GM19239 (cell line): Measurements from ENCODE around the gene MAP4K3.
A peak's percentile ranks its signal among the peaks of the same experiment; 100 is the strongest.
"Not testable (repeated sequence)": the region's sequence is repeated elsewhere in the genome, so short reads cannot be mapped to it uniquely, and the experiment has no call there.

Experiments
- DNase-seq: peaks from one replicate; pipeline ENCODE4 v3.0.0; 2011; ENCODE audit warnings: low spot score; ENCODE audit not compliant: insufficient read length
- FAIRE-seq: peaks from 2 replicates; lab custom pipeline; 2011; peaks lifted over from hg19 to GRCh38; lab: Jason Lieb, UNC

The MAP4K3 gene

DNA sequence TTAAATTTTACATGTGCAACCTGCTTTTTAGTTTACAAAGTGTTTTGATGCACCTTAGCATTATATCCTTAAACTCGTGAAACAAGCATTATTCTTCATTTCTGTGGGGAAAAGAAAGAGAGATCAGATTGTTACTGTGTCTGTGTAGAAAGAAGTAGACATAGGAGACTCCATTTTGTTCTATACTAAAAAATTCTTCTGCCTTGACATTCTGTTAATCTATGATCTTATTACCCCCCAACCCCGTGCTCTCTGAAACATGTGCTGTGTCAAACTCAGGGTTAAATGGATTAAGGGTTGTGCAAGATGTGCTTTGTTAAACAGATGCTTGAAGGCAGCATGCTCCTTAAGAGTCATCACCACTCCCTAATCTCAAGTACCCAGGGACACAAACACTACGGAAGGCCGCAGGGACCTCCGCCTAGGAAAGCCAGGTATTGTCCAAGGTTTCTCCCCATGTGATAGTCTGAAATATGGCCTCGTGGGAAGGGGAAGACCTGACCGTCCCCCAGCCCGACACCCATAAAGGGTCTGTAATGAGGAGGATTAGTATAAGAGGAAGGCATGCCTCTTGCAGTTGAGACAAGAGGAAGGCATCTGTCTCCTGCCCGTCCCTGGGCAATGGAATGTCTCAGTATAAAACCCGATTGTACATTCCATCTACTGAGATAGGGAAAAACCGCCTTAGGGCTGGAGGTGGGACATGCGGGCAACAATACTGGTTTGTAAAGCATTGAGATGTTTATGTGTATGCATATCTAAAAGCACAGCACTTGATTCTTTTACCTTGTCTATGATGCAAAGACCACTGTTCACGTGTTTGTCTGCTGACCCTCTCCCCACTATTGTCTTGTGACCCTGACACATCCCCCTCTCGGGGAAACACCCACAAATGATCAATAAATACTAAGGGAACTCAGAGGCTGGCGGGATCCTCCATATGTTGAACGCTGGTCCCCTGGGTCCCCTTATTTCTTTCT is 115.7 kb downstream of the MAP4K3 start:
- not testable (repeated sequence) for DNase-seq

DNA sequence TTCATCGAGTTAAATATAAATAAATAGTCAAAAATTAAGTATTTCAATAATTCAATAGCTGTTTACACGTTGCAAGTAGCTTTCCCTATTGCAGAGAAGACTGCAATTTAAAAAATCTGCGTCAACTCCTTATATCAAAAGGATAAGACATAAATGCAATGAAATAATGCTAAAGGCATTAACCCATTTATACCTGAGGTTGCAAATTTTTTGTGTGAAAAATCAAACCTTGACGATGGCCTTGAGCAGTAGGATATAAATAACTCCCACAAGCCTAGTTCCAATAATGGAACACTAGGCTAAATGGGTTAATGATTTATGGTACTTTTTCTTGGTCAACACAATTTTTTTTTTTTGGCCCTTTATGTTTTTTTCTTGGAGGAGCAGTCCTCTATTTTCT is 116.9 kb downstream of the MAP4K3 start:
- no peak for FAIRE-seq
- no peak for DNase-seq

More for the DNA sequence above, 115.7 kb downstream of the MAP4K3 start:
- FAIRE-seq, result not testable (repeated sequence)

DNA sequence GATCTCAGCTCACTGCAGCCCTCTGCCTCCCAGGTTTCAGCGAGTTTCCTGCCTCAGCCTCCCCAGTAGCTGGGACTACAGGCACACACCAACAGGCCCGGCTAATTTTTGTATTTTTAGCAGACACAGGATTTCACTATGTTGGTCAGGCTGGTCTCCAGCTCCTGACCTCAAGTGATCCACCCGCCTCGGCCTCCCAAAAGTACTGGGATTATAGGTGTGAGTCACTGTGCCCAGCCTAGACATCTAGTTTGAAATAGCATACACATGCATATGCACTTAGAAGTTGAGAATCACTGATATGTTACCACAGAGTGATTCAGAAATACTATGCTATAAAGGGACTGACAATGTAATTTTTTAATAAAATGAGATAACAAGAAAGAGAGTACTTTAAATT is 123.5 kb downstream of the MAP4K3 start:
- DNase-seq (no peak), FAIRE-seq (no peak)

DNA sequence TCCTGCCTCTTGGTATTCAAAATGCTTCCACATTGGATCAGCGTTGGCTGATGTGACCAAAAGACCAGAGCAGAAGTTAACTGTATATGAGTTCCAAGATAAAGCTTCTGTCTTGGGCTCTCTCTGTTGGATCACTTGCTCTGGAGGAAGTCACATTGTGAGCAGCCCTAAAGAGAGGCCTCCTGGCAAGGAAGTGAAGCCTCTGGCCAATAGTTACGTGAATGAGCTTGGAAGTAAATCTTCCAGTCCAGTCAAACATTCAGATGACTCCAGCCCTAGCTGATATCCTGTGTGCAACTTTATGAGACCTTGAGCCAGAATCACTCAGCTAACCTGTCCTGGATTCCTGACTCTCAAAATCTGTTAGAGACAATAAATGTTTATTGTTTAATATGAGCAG is 125.6 kb downstream of the MAP4K3 start:
- FAIRE-seq, result no peak
- no peak for DNase-seq

DNA sequence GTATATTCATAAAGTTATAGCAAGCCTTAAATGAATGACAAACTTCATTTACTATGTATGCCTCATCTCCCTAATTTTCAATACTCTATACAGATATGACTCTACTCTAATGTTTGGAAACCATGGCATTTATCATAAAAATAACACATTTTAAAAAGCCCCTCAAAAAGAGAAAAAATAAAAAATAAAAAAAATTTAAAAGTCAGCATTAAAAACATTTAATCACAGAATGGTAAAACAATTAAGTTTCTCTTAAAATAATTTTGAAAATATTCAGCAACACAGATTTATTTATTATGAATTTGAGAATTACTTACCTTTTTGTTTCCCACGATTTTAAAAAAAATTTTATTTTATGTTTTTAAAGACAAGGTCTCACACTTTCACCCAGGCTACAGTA is 128.3 kb downstream of the MAP4K3 start:
- DNase-seq (no peak), FAIRE-seq (no peak)

DNA sequence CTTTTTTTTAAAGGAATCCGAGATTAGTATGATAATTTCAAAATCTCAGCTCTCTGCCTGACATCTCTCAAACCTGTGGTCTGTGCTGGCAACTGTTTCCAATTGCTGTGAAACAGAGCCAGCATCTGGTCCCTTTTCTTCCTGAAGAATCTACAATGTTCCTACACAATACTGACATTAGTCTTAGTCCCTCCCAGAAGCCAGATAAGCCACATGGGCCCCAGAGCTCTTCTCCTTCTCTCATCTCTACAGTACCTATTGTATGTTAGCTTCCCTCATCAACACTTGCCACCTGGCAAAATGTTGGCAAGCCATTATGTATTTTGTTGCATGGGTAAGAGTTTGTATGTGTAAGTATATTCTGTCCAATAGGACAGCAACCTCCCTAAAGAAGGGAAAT is 130.5 kb downstream of the MAP4K3 start:
- no peak for FAIRE-seq
- no peak for DNase-seq

DNA sequence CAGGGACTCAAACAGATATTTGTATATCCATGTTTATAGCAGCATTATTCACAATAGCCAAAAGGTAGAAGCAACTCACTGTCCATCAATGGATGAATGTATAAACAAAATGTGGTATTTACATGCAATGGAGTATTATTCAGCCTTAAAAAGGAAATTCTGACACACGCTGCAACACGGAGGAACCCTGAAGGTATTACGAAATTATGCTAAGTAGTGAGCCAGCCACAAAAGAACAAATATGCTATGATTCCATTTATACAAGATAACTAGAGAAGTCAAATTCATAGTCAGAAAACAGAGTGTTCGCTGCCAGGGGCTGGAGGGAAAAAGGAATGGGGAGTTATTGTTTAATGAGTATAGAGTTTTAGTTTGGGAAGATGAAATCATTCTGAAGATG is 132.4 kb downstream of the MAP4K3 start:
- FAIRE-seq (no peak), DNase-seq (no peak)

DNA sequence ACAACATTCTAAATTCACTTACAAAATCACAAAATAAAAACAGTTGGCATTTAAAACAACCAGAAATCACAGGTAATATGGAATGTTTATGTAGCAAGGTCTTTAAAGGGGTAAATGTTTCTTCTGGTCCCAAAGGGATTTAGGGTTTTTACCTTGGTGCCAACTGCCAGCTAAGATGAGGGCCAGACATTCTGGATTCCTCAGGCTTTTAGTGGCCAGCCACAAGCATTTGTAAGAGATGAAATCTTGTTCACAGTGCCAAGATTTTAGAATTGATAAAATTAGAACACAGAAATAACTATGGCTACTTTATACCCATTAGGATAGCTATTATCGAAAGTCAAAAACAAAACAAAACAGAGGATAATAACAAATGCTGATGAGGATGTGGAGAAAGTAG is 132.9 kb downstream of the MAP4K3 start:
- FAIRE-seq (no peak), DNase-seq (no peak)

DNA sequence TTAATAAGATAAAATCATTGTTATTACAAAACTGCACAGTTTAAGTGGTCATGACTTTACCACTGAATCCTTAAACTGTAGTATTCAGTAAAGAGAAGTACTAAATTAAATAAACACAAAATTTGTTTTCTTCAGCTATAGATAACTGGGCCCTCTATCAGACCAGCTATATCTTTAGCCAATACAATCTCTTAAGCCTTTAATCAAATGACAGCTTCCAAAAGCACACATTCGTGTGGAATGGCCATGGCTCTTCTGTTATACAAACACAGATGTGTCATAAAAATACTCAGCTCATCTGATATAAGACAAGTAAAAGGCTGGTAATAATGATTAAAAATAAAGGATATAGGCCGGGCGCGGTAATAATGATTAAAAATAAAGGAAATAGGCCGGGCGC is 135.7 kb downstream of the MAP4K3 start:
- DNase-seq (no peak), FAIRE-seq (no peak)

DNA sequence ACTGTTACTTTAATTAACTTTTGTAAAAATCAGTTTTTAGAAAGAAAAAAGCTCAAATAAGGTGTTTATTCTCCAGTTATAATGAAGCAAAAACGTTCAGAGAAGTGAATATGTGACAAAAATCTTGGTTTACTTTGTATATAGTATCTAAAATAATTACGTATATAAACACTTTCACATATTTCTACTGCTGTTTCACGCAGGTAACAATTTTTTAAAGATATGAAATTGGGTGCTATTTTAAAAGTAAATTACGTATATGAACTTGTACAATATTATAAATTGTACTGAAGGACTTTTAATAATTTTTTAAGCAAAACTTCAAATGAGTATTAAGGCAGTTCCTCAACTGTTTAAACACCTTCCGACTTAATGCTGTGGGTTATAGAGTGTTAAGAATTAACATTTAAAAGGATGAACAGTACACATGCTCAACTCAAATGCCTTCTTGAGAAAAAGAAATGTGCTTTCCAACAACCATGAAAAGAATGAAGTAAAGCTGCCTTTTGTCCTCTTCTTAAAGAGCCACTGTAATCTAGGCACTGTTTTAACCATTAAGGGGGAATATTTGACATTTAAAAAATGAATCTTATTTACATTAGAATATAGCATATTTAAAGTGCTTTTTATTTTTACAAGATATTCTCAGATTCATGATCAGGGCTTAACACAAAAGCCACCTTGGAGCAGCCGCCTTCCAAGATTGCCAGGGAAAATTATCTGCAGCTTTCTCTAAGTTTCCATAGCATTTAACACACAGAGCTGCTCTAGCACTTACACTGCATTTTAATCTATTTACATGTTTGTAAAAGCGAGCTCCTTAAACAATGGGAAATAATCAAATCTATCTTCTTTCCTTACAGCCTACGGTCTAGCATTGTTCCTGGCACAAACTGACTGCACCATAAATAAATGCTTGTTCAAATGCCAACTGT is 136.8 kb downstream of the MAP4K3 start:
- no peak for FAIRE-seq

DNA sequence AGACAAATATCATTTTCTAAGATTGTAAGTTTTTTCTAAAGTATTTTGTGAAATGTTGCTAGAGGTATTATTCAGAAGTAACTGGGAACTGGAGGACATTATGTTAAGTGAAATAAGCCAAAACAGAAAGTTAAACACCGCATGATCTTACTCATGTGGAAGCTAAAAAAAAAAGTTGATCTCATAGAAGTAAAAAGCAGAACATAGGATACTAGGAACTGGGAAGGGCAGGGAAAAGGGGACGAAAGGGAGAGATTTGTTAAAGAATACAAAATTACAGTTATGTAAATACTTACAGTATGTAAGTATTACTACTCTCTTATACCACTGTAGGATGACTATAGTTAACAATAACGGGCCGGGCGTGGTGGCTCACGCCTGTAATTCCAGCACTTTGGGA is 146.7 kb downstream of the MAP4K3 start:
- DNase-seq, result no peak
- FAIRE-seq, result no peak

More for the DNA sequence above, 136.8 kb downstream of the MAP4K3 start:
- no peak for DNase-seq

DNA sequence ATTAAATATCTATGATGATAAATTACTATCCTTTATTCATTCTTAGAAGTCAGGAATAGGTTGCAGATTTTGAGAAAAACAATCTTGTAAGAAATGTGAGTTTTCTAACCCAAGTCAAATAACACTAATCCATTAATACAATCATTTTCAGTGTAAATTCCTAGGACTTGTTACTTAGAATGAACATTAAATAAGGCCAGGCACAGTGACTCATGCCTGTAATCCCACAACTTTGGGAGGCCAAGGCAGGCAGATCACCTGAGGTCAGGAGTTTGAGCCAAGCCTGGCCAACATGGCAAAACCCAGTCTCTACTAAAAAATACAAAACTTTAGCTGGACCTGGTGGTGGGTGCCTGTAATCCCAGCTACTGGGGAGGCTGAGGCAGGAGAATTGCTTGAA is 147.5 kb downstream of the MAP4K3 start:
- FAIRE-seq, result no peak
- DNase-seq, result no peak

DNA sequence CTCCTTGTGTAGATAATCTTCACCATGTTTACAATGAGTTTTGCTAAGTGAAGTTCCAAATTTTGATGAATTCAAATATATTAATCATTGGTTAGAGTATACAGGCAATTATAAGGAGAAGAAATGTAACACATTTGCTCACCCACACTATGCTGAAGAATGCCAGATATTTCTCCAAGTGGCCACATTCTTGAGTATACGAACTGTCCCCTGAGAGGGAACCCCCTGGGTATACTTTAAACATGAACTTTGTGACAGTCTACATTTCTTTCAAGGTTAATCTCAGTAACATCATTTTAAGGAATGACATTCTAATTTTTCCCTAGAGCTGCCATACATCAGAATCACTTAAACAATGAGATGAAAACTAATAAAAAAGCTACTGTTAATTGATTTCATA is 153.5 kb downstream of the MAP4K3 start:
- DNase-seq, result no peak
- FAIRE-seq, result no peak

DNA sequence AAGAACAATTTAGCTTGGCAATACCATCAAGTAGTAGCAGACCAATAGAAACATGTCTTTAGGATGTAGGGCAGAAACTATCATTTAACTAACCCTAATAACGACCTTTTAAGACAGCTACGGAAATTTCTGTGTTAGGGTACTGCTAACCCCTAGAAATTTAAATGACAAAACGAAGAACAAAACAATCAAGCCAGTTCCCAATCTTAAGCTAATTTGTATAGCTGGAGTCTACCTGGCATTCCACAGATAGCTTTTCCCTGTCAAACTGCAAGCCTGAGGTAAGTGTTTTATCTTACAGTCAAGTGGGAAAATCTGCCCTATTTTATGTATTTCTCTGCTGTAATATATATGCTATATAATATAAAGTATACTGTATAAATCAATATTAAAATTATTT is 155.7 kb downstream of the MAP4K3 start:
- FAIRE-seq (no peak), DNase-seq (no peak)

DNA sequence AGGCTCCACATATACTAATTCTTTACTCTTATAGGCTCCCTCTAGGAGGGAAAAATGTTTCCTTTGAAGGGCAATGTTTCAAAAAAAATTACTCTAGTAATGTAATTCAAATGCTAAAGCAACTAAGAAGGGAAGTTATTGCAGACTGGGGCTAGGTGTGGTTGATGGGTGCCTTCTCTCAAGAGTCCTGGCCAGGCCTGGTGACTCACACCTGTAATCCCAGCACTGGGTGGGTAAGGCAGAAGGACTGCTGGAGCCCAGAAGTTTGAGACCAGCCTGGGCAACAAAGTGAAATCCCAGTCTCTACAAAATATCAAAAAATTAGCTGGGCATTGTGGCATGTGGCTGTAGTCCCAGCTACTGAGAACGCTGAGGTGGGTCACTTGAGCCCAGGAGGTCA is 162.1 kb downstream of the MAP4K3 start:
- DNase-seq, result no peak
- FAIRE-seq, result peak; percentile 53

DNA sequence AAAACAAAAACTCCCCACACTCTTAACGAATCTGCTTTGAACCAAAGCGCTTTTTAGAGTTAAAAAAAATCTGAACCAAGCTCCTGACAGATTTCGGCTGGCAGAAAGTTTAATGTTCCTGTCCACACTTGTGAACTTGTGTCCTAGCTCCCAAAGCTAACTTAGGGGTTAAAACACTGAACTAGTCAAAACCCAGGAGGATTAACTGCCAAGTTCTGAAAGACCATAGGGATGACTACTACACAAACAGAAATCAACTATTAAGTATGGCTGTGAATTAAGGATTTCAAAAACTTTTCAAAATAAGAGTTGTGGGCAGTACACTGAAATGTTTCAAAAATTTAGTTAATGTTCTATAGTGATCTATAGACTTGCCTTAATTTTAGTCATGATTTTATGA is 167.1 kb downstream of the MAP4K3 start:
- FAIRE-seq (no peak), DNase-seq (no peak)

DNA sequence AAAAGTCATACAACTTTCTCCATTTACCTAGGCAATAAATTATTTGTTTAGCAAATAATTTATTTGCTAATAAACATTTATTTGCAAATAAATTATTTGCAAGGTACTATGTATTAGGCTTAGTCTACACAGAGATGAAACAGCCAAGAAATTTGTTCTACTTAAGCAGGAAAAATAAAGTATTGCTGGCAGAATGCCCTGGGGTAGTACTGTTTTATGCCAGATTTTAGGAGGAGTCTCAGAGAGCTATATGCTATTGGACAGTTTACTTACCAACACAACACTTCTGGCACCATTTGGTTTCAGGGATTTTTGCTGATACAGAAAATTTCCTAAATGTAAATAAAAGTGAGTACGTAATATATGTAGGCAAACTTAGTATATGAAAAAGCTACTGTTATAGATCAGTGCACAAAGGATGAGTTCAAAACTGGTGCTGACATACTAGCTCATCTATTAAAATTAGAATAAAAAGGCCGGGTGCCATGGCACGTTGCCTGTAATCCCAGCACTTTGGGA is 170.1 kb downstream of the MAP4K3 start:
- FAIRE-seq (peak; percentile 33), DNase-seq (no peak)

DNA sequence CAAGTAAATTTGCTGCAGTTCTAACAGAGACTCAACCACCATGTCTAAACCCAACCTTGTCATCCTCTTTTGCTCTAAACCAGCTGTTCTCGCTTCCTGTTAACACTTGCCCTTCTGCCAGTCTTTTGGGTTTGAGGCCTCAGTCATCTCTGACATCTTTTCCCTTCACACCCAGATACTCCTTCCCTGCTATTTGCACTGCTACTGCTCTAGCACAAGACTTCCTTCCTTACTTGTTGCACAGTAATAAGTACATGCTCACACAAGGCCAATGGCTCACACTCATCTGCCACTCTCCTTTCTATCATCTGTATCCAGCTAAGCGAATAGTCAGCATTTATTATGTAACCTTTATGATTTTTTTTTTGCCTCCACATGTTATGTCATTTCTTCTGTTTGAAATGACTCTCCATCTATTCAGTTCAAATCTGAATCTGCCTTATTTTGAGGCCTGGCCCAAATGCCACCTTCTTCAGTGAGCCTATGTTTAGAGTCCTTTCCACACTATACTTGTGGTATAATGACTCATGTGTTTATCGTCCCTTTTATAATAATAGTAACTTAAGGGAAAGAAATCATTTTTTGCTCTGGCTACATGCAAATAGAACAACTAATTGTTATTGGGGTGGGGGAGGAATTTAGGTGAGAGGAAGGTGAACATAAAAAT is 170.8 kb downstream of the MAP4K3 start:
- DNase-seq, result no peak
- FAIRE-seq, result peak; percentile 95

DNA sequence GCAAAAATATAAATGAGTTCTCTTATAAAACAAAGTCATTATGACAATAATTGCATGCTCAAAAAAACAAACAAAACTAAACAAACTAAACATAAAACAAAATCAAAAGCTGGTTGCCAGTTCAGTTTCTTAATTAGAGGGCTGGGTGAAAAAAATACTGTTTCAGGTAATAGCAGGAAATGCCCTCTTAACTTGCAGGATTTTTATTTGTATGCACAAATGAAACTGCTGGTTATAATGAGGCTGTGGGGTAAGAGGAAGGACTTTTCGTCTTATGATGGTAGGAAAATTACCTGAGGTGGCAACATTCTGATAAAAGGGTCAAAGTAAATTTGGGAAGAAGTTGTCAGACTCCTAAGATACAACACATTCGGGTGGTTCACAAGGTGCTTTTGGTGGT is 171.8 kb downstream of the MAP4K3 start:
- FAIRE-seq (no peak), DNase-seq (no peak)

DNA sequence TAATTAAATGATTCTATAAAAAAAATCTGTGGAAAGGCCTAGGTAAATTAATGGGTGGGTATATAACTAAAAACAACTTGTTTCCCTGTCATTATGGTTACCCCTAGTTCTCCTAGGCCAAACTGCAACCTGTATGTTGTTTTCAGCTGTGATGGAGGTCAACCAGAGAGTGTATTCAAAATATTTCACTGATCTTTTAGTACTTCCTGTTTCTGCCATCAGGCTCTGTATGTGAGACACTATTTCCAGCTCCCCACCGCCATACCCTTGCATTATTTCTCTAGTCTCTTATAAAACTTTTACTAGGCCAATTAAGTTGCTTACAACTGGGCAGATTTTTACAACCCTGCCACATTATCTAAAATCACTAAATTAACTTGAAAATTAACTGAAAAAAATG is 172.4 kb downstream of the MAP4K3 start:
- FAIRE-seq (peak; percentile 26), DNase-seq (no peak)
